Effector CD8-positive, alpha-beta T cell (primary cell): Measurements from ENCODE around the gene WAC.
"Not testable (repeated sequence)": the region's sequence is repeated elsewhere in the genome, so short reads cannot be mapped to it uniquely, and the experiment has no call there.

ENCODE experiments used
- DNase-seq: peaks from one replicate; lab custom pipeline; 2025; lab: John Stamatoyannopoulos, UW
- total RNA-seq, 4 experiments: gene quantifications; one replicate each; lab custom pipeline; 2026; lab: John Stamatoyannopoulos, UW

WAC gene, protein sequence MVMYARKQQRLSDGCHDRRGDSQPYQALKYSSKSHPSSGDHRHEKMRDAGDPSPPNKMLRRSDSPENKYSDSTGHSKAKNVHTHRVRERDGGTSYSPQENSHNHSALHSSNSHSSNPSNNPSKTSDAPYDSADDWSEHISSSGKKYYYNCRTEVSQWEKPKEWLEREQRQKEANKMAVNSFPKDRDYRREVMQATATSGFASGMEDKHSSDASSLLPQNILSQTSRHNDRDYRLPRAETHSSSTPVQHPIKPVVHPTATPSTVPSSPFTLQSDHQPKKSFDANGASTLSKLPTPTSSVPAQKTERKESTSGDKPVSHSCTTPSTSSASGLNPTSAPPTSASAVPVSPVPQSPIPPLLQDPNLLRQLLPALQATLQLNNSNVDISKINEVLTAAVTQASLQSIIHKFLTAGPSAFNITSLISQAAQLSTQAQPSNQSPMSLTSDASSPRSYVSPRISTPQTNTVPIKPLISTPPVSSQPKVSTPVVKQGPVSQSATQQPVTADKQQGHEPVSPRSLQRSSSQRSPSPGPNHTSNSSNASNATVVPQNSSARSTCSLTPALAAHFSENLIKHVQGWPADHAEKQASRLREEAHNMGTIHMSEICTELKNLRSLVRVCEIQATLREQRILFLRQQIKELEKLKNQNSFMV
- 256 to 360 (median 274) reads per million in 4 experiments for total RNA-seq

GRCh38 chr10:28532337-28533185, at the start of gene WAC:
TSS of gene WAC (plus strand) at chr10:28533118. CDS start at chr10:28533580, 462 bp downstream.
- peak; percentile 92 for DNase-seq

- no peak for DNase-seq
Measured at GRCh38 chr10:28489206-28489605, 43.7 kb upstream of the WAC start.

DNA sequence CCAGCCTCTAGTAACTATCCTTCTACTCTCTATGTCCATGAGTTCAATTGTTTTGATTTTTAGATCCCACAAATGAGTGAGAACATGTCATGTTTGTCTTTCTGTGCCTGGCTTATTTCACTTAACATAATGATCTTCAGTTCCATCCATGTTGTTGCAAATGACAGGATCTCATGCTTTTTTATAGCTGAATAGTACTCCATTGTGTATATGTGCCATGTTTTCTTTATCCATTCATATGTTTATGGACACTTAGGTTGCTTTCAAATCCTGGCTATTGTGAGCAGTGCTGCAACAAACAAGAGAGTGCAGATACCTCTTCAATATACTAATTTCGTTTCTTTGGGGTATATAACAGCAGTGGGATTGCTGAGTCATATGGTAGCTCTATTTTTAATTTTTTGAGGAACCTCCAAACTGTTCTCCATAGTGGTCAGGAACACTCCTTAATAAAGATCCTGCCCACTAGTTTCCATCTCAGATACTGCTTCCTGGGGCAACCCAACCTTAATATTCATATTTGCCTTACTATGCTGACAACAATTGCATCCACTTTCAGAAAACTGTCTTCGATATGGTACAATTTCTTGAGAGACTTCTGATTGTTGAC, 42.6 kb upstream of the WAC start:
- DNase-seq: not testable (repeated sequence)

- DNase-seq: no peak
Measured at GRCh38 chr10:28492116-28492920, 40.6 kb upstream of the WAC start.

- no peak for DNase-seq
Measured at GRCh38 chr10:28494420-28494819, 38.5 kb upstream of the WAC start.

- DNase-seq: no peak
Measured at GRCh38 chr10:28495084-28495483, 37.8 kb upstream of the WAC start.

DNA sequence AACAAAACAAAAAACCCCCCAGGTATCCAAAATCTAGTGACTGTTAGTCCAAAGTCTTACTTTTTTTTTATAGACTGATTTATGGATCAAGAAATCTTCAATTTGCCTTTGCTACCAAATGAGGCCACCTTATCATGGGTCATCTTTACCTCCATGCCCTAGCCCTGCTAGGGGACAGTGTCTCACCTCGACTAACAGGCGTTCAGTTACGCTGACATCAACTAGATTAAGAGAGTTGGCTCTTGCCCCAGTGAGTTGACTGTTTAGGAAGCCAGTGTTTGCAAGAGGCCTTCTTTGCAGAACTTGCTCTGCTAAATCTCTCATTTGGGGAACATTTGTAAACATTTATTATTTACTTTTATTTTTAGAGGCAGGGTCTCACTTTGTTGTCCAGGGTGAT, 36.9 kb upstream of the WAC start:
- DNase-seq: no peak

DNA sequence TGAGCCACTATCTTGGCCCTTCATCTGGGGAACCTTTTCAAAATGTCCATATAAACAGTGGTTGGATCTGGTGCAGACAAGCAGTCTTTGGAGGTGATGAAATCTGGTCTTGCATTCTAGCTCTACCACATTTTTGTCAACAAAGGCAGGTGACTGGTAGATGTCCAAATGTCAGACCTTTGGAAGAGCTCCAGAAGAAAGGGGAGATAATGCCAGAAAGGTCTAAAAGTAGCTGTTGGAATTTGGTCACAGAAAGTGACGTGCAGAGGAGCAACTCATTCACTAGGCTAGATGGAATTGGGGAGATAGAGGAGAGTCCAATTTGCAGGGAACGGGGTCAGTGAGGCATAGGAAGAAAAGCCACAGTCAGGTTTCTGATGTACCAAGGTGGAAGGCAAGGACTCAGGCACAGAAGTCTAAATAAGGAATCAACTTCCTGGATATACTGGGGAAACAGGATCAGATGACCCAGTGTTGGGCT, 36.4 kb upstream of the WAC start:
- DNase-seq: no peak

DNA sequence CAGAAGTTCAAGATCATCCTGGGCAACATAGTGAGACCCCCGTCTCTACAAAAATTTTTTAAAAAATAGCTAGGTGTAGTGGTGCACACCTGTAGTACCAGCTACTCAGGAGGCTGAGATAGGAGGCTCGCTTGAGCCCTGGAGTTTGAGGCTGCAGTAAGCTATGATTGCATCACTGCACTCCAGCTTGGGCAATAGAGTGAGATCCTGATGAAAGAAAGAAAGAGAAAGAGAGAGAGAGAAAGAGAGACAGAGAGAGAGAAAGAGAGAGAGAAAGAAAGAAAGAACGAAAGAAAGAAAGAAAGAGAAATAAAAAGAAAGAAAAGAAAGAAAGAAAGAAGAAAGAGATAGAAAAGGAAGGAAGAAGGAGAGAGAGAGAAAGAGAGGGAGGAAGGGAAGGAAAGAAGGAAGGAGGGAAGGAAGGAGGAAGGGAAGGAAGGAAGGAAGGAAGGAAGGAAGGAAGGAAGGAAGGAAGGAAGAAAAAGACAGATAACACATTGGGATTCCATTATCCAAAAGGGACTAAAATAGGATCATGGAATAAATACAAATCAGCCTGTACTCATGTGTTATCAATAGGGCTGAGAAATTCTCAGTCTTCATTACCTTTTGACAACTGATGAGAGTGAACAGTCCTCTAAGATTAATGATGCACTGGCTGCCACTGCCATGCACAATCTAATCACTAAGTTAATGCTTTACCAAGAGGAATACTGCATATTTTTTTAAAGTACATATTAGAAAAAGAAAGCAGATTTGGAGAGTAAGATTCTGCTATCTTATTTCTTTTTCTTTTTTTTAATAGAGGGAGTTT, 35.4 kb upstream of the WAC start:
- DNase-seq: no peak

DNA sequence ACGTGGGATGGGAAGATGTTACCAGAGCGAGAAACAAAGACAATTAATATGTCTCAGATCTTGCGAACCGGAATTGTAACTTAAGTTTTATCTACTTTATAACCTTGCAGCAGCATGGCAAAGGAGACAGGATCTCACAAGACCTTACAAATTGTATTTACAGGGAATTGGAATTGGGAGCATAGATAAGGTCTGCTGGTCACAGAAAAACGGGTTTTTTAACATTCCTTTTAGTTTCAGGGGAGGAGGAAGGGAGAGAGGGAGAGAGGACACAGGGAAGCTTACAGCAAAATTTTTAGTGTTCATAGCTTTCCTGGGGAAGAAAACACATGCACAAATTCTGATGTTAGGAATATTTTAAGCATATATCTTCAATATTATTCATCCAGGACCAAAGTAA, 32.7 kb upstream of the WAC start:
- DNase-seq: not testable (repeated sequence)

DNA sequence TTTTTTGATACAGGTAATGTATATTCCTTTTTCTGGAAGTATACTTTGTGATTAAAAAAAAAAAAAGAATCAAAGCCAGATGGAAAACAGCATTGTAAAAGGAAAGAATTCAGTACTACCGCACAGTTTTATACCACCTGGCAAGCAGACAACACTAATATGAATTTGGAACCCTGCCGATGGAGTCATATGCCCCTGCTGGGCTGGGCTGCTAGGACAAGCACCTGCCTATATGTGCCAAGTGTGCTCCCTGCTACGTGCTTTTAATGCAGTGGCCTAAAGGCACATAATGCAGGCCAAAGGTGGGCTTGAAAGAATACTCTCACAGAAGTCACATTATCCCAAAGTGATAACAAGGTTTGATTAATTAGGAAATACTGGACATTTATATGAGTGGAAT, 29.8 kb upstream of the WAC start:
- DNase-seq: no peak

GRCh38 chr10:28505359-28505959, 27.5 kb upstream of the WAC start:
- no peak for DNase-seq

DNA sequence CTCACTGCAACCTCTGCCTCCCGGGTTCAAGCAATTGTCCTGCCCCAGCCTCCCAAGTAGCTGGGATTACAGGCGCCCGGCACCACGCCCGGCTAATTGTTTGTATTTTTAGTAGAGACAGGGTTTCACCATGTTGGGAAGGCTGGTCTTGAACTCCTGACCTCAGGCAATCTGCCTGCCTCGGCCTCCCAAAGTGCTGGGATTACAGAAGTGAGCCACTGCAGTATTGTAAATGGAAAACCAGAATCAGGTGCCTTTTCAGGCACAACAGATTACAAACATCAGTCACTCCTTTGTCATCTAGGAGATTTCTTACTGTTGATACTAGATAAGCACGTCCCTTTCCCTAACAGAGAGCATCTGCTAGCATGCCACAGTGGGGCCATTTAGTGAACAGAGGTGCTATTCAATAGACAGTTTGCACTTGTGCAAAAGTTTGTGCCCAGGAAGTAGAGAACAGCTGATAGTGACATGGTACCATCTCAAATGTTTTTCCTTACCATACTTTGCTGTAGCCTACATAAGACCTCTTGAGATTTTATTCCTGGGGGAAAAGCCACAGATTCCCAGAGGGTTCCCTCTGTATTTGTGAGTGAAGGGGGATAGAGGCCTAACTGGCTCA, 24.5 kb upstream of the WAC start:
- DNase-seq: no peak

- no peak for DNase-seq
Measured at GRCh38 chr10:28509286-28509685, 23.6 kb upstream of the WAC start.

DNA sequence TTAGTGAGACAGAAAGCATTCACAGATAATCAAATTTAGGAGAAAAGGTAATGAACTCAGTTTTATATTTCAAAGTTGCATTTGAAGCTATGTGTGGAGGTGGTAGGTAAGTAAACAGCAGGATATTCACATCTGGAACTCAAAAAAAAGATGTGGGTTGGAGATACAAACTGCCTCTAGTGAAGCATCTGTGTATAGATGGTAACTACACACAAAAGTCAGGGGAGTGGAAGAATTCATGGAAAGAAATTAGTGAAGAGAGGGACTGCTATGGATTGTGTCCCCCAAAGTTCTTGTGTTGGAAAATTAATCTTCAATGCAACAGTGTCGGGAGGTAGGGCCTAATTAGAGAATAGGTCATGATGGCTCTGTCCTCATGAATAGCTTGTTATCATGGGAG, 18.3 kb upstream of the WAC start:
- DNase-seq: no peak

GRCh38 chr10:28520346-28520745, 12.6 kb upstream of the WAC start:
- DNase-seq: no peak

GRCh38 chr10:28520828-28521227, 12.1 kb upstream of the WAC start:
- not testable (repeated sequence) for DNase-seq

GRCh38 chr10:28521961-28522360, 11.0 kb upstream of the WAC start:
- not testable (repeated sequence) for DNase-seq

DNA sequence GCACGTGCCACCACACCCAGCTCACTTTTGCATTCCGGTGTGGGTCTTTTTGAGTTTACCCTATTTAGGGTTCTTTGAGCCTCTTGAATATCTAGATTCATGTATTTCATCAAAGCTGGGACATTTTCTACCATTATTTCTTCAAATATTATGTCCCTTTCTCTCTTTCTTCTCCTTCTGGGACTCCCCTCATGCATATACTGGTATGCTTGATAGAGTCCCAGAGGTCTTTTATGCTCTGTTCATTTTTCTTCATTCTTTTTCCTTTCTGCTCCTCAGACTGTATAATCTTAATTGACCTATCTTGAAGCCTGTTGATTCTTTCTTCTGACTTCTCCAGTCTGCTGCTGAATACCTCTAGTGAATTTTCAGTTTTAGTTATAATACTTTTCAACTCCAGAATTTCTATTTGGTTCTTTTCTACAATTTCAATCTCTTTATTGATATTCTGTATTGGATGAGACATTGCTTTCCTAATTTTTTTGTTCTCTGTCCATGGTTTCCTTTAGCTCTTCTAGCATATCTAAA, 9.1 kb upstream of the WAC start:
- DNase-seq: no peak
